ENCODE measurements around the gene TYSND1.
A peak's percentile ranks its signal among the peaks of the same experiment; 100 is the strongest.
"Not testable (repeated sequence)": the region's sequence is repeated elsewhere in the genome, so short reads cannot be mapped to it uniquely, and the experiment has no call there.

Gene TYSND1

DNA sequence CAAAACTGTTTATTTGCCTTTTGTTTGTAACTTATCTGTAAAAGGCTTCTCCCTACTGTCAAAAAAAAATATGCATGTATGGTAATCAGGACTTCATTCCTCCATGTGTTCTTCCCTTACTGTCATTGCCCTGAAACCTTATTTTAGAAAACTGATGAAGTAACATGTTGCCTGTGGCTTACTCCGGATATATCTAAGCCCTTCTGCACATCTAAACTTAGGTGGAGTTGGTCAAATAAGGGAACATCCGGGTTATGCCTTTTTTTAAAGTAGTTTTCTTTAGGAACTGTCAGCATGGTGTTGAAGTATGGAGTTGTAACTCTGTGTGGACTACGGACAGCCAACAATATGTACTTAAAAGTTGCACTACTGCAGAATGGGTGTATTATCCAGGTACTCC is 17.7 kb upstream of the TYSND1 start:
- DNase-seq (ENCODE audit: low spot score): no peak

DNA sequence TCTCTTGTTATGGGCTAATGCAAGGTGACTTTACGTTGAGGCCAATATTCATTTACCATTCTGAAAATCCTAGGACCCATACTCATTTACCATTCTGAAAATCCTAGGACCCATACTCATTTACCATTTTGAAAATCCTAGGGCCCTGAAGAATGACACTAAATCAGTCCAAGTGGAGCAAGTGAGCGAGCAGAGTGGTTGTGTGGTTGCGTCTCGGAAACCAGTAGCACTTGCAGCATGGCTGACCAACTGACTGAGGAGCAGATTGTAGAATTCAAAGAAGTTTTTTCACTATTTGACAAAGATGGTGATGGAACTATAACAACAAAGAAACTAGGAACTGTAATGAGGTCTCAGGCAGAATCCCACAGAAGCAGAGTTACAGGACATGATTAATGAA is 16.9 kb upstream of the TYSND1 start:
- DNase-seq (ENCODE audit: low spot score): no peak

DNA sequence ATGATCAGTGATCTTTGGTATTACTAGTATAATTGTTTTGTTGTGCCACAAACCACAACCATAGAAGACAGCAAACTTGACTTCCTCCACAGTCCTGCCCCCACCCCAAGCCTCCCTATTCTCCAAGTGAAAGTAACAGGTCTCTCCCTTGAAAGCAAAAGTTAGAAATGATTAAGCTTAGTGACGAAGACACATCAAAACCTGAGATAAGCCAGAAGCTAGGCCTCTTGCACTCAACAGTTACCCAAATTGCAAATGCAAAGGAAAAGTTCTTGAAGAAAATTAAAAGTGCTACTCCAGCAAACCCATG is 16.3 kb upstream of the TYSND1 start:
- DNase-seq (ENCODE audit: low spot score): no peak

DNA sequence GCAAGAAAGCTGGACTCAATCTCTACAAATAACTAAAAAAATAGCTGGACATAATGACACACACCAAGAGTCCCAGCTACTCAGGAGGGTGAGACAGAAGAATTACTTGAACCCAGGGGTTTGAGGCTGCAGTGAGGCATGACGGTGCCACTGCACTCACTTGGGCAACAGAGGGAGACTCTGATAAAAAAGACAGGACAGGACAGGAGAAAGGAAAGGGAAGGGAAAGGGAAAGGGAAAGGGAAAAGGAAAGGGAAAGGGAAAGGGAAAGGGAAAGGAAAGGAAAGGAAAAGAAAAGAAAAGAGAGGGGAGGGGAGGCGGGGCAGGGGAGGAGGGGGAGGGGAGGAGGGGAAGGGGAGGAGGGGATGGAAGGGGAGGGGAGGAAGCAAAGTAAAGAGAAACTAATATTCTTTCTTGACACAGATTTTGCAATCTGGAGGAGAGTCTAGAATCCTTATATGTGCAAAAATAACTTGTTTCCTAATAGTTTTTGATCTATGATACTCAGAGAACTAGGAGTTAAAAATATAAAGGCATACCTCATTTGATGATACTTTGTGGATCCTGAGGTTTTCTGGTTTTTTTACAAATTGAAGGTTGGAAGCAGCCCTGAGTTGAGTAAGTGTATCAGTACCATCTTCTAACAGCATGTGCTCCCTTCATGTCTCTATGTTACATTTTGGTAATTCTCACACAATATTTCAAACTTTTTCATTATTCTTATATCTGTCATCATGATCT is 15.8 kb upstream of the TYSND1 start:
- DNase-seq (ENCODE audit: low spot score): no peak

DNA sequence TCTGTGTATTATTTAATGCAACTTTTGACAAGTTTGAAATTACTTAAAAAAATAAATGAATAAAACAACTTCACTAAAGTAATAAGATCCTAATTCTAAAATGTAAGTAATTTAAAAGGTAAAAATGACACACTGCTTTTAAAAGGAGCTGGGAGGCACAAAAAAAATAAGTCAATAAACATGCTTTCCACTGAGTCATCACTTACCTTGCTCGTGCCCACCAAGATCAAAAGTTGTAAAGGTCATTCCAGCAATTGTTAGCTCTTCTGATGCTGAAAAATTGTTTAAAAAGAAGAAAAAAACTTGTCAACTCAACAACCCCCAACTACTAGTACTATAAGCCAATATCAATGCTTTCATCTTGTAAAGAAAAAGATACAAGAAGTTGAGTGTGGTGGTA is 14.3 kb upstream of the TYSND1 start:
- no peak for DNase-seq (ENCODE audit: low spot score)

DNA sequence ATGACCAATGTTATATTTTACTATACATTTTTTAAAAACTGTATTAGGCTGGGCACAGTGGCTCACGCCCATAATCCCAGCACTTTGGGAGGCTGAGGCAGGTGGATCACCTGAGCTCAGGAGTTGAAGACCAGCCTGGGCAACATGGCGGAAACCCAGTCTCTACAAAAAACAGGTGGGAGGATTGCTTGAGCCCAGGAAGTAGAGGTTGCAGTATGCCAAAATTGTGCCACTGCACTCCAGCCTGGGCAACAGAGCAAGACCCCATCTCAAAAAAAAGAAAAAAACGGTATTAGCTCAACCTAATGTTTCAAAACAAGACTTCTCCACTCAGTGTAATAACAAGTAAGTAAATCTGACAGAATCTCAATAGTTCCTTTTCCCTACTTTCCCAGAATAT is 12.9 kb upstream of the TYSND1 start:
- not testable (repeated sequence) for DNase-seq (ENCODE audit: low spot score)

DNA sequence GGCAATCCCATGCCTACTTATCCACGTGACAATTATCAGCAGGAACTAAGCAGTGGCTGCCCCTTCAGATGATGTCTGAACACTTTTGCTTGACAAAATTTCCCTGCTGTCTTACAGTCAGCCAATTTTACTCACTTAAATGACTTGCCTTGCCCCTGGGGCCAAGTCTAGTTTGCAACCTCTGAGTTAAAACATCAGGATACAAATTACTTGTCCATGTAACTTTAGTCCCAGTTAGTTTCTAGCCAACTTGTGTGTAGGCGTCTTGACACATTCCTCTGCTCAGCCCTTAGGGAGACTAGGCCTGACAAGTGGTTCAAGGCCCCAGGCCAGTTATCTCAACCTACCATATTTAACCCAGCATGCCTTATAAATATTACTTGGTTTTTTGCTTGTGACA is 11.6 kb upstream of the TYSND1 start:
- no peak for DNase-seq (ENCODE audit: low spot score)

DNA sequence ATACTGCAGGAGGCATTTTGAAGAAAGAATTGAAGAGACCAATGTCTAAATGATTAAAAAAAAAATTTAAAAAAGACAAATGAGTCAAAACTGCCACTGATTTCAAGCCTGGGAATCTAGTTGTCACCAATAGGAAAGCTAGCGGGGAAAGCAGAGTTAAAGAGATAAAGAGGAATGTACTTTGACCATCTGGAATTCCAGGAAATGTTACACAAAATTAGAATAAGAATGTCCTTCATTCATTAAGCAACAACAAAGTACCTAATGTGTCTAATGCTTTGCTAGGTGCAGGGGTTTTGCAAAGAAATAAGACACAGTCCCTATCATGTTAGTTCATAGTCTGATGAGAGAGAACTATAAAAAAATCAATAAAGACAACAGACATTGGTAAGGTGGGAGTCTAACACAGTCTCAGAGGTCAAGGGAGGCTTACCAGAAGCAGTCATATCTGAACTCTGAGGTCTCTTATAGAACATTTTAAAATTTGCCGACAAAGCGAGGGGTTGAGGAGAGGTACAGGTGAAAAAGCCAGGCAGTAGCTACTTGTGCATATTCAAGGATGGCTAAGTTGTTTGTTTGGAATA is 8.8 kb upstream of the TYSND1 start:
- DNase-seq (ENCODE audit: low spot score): no peak

DNA sequence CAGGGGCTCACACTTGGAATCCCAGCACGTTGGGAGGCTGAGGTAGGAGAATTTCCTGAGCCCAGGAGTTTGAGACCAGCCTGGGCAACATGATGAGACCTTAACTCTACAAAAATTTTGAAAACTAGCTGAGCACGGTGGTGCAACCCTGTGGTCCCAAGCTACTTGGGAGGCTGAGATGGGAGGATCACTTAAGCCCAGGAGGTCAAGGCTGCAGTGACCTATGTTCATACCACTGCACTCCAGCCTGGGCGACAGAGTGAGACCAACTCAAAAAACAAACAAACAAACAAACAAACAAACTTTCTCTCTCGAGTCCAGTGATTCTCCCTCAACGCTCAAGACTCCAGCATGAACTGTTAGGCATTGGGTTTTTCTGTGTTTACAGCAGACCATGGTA is 2.0 kb upstream of the TYSND1 start:
- no peak for DNase-seq (ENCODE audit: low spot score)

DNA sequence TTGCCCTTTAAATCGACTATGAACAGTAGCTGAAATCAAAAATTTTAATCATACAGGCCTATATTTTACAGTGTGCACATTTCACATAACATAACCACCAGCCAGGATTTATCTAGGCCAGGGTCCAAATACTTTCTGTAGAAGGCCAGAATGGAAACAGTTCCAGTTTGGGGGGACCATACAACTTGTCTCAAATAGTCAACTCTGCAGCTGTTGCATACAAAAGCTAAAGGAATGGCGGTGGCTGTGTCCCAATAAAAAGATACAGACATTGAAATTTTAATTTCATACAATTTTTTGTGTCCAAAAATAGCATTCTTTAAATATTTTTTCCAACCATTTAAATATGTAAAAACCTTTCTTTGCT is 742 bp upstream of the TYSND1 start:
- DNase-seq (ENCODE audit: low spot score): no peak

DNA sequence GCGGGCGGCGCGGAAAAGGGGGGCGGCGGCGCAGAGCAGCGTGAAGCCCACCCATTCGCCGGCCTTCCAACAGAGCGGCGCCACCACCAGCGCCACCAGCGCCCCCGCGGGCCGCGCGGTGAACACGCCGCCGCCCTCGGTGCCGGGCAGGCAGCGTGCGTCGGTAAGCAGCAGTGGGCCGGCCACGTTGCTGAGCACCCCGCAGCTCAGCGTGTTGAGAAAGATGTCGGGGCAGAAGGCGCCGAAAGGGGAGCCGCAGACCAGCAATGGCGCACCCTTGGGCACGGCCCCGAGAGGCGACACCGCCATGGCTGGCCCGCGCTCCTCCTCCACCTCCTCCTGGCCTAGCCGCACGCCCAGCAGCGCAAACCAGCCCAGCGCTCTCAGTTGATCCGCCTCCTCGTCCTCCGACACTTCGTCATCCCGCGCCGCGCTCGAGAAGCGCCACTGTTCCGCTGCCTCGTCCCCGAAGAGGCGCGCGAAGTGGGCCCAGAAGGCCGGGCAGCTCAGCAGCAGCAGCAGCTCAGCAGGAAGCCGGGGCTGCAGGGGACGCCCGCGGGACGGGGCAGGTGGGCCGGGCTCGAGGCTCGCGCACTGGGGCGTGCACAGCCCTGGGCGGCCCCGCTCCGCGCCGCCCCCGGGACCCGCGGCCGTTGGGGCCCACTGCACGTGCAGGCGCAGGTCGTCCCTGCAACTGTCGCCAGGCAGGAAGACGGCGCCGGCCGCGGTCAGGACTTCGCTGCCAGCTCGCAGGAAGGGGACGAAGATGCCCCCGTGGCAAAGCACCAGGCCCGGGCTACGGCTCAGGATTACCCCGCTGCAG is 623 bp downstream of the TYSND1 start:
- peak; percentile 43 for DNase-seq (ENCODE audit: low spot score)

DNA sequence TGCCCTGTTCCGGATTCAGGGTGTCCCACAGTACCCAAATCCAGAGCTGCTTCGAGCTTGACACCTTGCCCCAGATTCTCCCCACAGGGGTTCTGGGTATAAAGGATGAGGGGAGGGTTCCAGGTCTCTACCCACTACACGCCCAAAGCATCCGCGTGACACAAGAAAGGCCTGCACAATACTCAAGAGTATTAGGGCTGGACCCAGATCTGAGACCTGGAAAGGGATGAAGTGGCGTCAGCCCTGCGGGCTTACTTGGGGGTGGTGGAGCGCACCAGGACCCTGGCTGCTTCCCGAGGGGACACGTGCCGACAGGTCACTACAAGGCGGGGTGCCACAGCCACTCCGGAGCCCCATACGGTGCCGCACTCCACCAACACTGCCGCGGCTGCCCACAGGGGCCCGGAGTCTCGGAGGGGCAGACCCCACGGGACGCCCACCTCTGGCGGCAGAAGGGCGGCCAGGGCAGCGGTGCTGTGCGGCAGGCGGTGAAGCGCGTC is 1.3 kb downstream of the TYSND1 start:
- peak; percentile 21 for DNase-seq (ENCODE audit: low spot score)

DNA sequence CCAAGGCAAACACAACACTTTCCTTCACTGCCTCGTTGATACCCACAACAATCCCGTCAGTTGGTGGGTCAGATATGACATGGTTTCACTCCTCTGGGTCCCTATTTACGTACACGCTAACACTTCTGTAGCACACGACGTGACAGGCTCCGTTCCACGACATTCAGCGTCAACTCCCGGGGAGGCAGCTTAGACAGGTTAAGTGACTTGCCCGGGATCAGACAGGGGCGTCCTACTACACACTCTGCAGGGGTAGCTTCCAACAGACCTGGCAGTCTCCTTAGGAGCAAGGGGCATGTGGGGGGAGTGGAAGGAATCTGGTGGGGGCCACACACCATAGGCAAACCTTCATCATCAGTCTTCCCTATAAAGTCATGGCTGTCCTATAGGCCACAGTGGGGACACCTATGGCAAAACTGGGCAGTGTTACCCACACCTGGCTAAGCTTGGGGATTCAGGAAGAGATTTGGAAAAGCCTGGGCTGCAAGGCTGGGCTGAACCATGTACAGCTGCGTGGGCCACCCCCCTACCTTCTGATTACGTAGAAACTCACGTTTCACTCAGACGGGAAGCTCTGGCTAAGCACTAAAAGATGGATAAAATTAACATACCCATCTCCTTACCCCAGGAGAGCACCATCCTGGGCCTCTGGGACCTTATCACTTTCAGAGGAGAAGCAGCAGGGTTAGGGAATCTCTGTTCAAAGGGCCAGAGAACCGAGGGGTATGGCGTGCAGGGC is 2.0 kb downstream of the TYSND1 start:
- no peak for DNase-seq (ENCODE audit: low spot score)

DNA sequence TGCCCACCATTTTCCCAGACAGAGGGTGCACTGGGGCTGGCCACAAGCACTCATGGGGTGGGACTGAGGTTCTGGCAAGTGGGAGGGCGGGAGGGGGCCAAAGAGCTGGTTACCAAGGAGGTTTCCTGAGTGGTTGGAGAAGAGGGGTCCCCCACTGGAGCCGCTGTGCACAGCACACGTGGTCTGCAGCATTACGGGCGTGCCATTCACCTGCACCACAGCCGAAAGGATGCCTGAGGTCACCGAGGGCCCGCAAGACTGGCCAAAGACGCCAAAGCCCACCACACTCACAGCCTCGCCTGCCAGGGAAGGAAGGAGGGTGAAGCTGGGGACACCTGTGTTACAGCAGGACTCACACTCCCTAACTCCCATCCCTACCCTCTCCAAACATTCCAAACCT is 3.9 kb downstream of the TYSND1 start:
- DNase-seq (ENCODE audit: low spot score): no peak

DNA sequence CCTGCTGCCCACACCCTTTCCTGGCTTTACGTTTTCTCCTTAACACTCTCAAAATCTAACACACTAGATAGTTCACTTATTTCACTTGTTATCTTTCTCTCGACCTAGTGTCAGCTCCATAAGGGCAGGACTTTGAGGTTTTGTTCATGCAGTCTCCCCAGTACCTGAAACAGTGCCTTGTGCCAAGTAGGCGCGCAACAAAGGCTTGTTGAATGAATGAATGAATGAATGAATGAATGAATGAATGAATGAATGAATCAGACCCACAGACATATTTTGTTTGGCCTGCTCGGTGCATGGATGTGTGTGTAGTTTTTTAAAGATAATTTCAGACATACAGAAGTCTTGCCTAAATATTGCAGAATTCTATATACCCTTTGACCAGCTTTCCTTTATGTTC is 6.2 kb downstream of the TYSND1 start:
- no peak for DNase-seq (ENCODE audit: low spot score)

DNA sequence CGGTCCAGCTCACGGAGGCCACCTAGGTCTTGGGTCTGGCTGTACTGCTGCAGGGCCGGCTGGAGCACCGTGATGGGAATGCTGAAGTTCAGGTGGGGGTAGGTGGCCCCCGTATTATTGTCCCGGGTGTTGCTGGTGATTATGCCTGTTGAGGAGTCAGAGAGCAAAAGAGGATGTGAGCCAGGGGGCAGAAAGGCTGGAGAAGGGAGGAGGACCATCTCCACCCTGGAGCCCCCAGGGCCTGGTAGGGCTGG is 6.6 kb downstream of the TYSND1 start:
- no peak for DNase-seq (ENCODE audit: low spot score)

DNA sequence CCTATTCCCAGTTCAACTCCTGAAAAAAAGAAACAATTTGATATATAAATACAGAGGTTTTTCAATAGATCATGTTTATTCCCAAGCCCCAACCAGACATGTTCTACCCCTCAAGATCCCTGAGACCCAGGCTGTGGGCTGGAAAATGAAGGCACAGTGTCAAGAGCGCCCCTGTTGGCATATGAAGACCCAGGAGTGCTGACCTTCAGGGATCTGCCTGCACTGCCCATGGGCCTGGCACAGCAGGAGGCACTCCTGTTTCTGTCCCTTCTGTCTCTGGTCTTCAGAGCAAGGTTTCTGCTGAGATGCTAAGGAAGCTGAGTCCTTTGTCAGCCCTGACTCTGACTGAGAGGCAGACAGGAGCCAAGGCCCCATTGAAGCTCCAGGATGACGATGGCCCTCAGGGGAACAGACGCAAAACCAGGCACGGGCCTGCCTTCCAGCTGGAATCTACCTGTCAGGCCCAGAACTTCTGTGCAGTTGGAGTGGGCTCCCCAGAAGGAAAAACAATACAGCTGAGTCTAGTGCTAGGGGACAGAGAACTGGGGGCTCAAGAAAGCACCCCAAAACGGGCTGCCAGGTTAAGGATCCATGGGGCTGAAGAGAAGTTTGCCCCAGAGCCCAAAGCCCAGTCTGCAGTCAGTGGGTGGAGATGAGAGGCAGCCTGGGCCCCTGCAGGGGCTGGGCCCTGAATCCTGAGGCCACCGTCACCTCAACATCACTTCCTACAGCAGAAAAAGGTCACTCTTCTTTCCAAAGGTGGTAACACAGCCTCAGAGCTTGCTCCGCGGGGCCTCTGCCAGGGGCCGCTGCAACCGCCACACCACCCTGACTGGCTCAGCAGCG is 7.1 kb downstream of the TYSND1 start:
- DNase-seq (ENCODE audit: low spot score): no peak

DNA sequence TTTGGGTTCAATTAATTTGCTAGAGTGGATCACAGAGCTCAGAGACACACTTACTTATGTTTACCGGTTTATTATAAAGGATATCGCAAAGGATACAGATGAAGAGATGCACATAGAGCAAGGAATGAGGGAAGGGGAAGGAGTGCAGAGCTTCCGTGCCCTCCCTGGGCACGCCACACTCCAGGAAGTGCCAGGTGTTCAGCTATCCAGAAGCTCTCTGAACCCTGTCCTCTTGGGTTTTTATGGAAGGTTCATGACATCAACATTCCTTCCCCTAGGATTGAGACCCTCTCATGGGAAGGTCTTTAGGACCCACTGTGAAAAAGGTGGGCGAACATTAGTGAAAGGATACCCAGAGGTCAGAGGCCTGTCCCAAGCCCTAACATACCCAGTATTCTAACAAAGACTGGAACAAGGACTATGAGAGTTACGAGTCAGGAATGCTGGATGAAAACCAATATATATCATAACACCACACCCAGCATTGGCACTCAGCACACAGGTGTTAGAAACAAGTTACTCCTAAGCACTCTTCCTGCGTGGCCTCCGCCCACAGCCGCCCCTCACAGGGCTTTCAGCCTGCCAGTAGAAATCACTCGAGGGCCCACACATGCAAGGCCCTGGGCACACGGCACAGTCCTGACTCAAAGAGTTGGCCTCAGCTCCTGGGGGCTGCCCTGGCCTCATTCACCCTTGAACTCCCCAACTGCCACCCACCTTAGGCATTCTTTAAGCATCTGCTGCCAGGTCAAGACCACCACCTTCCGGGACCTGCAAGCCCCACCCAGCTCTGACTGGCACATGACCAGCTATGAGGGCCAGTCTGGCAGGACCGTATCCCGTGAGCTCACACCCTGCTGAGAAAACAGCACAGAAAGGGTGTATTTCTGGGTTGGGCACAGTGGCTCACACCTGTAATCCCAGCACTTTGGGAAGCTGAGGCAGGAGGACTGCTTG is 8.3 kb downstream of the TYSND1 start:
- no peak for DNase-seq (ENCODE audit: low spot score)

DNA sequence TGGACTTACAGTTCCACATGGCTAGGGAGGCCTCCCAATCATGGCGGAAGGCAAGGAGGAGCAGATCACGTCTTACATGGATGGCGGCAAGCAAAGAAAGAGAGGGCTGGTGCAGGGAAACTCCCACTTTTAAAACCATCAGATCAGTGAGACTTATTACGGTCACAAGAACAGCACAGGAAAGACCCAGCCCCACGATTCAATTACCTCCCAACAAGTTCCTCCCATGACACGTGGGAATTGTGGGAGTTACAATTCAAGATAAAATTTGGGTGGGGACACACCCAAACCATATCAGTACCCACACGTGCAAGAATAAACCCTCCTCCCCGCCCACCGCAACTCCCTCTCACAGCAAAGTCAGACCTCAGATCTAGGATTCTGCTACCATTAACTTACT is 9.4 kb downstream of the TYSND1 start:
- no peak for DNase-seq (ENCODE audit: low spot score)

DNA sequence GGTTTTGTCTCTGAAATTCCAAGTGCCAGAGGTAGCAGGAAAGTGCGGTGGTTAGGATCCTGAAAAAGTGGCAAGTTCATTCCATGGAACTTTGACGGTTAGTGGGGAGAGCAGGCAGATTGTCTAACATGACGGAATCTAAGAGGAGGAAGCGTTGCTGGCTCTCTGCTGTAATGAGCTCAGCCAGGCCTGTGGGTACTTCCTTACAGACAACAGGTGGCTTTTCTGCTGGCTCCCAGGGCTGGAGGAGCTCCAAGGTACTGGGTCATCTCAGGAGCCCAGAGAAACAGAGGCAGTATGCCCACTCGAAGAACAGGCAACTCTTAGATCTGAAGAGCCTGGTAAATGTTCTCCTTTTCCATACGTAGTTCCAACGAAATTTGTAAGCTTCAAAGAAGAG is 10.8 kb downstream of the TYSND1 start:
- no peak for DNase-seq (ENCODE audit: low spot score)

DNA sequence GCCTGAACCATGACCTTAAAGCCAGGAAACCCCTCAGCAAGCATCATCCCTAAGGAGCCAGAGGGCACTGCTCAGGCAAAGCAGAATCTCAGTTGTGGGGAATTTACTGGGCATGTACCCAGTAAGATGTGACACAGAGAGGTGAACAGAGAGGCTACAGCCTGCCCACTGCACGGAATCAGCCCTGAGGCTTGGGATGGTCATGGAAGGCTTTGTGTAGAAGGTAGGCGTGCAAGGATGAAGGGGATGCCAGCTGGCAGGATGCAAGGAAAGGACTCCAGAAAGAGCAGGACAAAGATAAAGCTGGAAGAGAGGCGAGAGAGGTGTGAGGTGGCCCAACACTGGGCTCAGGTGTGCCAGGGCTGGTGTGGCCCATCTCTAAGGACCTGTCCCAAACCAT is 11.5 kb downstream of the TYSND1 start:
- DNase-seq (ENCODE audit: low spot score): no peak

Measured in HuH-7.5 (cell line).